NB4 (cell line): ENCODE data around the gene TRIOBP.

ENCODE experiments used
- CTCF ChIP-seq: IDR thresholded peaks from one replicate; pipeline ENCODE4 v1.5.1; 2012; ENCODE audit warnings: low read depth, low read length
- MAX ChIP-seq: IDR thresholded peaks from 2 replicates; pipeline ENCODE4 v1.6.1; 2011; ENCODE audit warnings: low read depth, low read length
- POLR2A ChIP-seq: IDR thresholded peaks from 2 replicates; pipeline ENCODE4 v1.6.1; 2011; ENCODE audit warnings: mild to moderate bottlenecking; ENCODE audit not compliant: insufficient read length; ENCODE audit errors: extremely low read depth

GRCh38 chr22:37690901-37691504 is 5.8 kb upstream of the TRIOBP start:
- no peak for TF ChIP-seq CTCF
- TF ChIP-seq POLR2A, result no peak
- TF ChIP-seq MAX, result no peak
